HG03558 (cell line): ENCODE measurements around the gene PDXK.

Source experiments
- ATAC-seq: cut with Tn5 transposase; IDR thresholded peaks from one replicate; pipeline ENCODE4 v1.9.1; 2021; ENCODE audit warnings: moderate number of reproducible peaks; ENCODE audit not compliant: unreplicated experiment; ENCODE audit errors: extremely low read depth

The PDXK gene

GRCh38 chr21:43721206-43721605 lies 2.3 kb downstream of the PDXK start:
- ATAC-seq = no peak

GRCh38 chr21:43721939-43722338 lies 3.0 kb downstream of the PDXK start:
- ATAC-seq = no peak

GRCh38 chr21:43723648-43724047 lies 4.7 kb downstream of the PDXK start:
- no peak for ATAC-seq

- no peak for ATAC-seq
Observed at GRCh38 chr21:43726686-43727518, 8.0 kb downstream of the PDXK start.

GRCh38 chr21:43727519-43728153 lies 8.7 kb downstream of the PDXK start:
- ATAC-seq = no peak

GRCh38 chr21:43728154-43728466 lies 9.2 kb downstream of the PDXK start:
- ATAC-seq = no peak

GRCh38 chr21:43728467-43729390 lies 9.8 kb downstream of the PDXK start:
- ATAC-seq = no peak

GRCh38 chr21:43731476-43731875 lies 12.5 kb downstream of the PDXK start:
- ATAC-seq = no peak

GRCh38 chr21:43731891-43732711 lies 13.2 kb downstream of the PDXK start:
- no peak for ATAC-seq

- no peak for ATAC-seq
Observed at GRCh38 chr21:43733060-43733459, 14.1 kb downstream of the PDXK start.

- no peak for ATAC-seq
Observed at GRCh38 chr21:43733529-43734071, 14.7 kb downstream of the PDXK start.

- ATAC-seq = no peak
Observed at GRCh38 chr21:43734131-43734927, 15.4 kb downstream of the PDXK start.

- ATAC-seq = no peak
Observed at GRCh38 chr21:43734928-43735229, 15.9 kb downstream of the PDXK start.

GRCh38 chr21:43735236-43736091 lies 16.5 kb downstream of the PDXK start:
- no peak for ATAC-seq

GRCh38 chr21:43736224-43736883 lies 17.4 kb downstream of the PDXK start:
- ATAC-seq = no peak

GRCh38 chr21:43737158-43737950 lies 18.4 kb downstream of the PDXK start:
- ATAC-seq = no peak
